GM21360 (cell line): ENCODE results near the gene SUGCT.

Source experiments
- ATAC-seq: cut with Tn5 transposase; IDR thresholded peaks from one replicate; pipeline ENCODE4 v1.9.1; 2021; ENCODE audit warnings: mild to moderate bottlenecking, moderate library complexity; ENCODE audit not compliant: unreplicated experiment

The SUGCT gene

DNA sequence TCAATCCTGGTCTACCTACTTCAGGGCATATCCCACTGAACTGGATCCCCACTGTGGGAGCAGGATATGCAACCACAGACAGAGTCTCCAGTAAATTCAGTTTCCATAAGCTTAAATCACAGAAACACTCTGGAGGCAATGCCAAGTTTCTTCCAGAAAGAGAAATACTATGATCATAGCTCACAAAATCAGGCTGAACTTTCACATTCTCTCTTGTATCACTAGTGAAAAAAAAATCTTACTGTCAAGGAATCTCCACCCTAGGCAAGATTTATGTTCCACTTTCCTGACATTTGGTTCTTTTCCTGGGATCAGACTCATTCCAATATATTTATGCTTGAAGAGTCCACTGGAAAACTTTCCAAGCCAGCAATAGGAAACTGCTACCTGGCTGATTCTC, 749.0 kb downstream of the SUGCT start:
- ATAC-seq = no peak

DNA sequence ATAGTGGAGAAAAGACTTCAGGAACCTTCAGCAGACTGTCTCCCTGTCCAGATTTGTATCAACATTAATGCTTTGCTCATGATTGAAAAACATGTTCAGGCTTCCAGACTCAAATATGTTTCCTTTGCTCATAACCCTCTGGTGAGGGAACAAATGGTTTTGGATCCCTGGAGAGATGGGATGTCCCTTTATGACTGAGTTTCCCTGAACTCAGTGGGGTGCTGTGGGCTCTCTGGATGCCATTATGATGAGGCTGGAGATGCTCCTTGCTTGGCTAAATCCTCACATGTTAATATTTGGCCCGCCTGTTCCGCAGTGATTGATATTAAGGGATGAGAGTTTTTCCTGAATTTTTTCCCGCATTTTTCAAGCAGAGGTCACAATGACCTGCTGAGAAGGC, 749.4 kb downstream of the SUGCT start:
- ATAC-seq = no peak

DNA sequence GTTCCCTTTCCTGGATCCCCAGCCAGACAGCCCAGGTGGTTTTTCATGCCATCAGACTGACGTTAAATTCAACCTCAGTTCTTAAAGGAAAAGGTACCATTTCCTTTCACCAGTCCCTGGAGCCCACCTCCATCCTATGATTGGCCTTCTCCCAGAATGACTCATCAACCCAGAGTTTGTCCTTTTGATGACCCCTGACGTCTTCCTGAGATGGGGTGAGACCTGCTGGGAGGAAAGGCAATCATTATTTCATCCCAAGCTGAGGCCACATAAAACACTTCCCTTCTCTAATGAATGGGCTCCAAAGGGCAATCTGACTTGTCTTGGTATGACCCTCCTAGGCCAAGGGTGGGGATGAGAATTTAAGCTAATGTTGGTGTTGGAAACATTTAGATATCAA, 750.7 kb downstream of the SUGCT start:
- ATAC-seq = no peak

DNA sequence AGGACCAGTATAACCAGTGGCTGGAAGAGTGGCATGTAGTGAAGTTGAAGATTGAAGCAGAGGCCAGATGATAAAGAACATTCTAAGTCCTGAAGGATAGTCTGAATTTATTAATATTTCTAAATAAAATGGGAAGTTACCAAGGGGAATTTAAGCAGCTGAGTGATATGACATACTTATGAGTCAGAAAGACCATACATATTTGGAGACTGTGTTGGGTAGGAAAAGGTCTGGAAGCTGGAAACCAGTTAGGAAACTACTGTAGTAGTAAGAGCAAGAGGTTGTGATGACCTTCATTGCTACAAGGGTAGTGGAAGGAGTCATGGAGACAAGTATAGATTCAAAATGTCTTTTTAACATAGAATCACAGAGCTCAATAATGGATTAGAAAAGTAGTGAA, 752.3 kb downstream of the SUGCT start:
- ATAC-seq = no peak

GRCh38 chr7:40888499-40888898, 753.7 kb downstream of the SUGCT start:
- no peak for ATAC-seq

- no peak for ATAC-seq
Observed at GRCh38 chr7:40889099-40889498, 754.3 kb downstream of the SUGCT start.

- no peak for ATAC-seq
Observed at GRCh38 chr7:40889539-40889938, 754.7 kb downstream of the SUGCT start.

GRCh38 chr7:40890088-40890692, 755.4 kb downstream of the SUGCT start:
- ATAC-seq = no peak

DNA sequence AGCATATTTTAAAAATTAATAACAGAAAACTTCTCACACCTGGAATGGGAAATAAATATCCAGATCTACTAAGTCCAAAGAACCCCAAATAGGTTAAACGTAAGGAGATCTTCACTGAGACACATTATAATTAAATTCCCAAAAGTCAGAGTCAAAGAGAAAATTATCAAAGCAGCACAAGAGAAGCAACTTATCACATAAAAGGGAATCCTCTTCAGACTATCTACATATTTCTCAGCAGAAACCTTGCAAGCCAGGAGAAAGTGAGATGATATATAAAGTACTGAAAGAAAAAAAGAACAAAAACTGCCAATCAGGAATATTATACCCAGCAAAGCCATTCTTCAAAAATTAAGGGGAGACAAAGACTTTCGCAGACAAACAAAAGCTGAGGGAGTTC, 756.4 kb downstream of the SUGCT start:
- ATAC-seq = no peak

DNA sequence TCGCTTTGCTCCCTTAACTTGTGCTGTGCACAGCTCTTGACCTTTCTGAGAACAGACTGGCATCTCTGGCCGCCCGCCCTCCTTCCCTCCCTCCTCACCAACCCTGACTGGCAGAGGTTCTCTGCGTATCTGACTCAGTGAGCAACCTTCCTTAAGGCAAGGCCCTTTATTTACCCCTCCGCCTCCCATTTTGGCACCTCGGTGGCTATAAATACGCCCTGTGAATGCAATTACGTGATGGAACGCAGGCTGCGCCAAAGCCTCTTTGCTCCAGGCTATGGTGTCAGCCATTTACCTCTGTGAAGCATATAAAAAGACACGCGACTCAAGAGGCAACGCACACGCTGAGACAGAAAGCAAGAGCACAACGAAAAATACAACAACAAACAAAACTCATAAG, 764.3 kb downstream of the SUGCT start:
- no peak for ATAC-seq

DNA sequence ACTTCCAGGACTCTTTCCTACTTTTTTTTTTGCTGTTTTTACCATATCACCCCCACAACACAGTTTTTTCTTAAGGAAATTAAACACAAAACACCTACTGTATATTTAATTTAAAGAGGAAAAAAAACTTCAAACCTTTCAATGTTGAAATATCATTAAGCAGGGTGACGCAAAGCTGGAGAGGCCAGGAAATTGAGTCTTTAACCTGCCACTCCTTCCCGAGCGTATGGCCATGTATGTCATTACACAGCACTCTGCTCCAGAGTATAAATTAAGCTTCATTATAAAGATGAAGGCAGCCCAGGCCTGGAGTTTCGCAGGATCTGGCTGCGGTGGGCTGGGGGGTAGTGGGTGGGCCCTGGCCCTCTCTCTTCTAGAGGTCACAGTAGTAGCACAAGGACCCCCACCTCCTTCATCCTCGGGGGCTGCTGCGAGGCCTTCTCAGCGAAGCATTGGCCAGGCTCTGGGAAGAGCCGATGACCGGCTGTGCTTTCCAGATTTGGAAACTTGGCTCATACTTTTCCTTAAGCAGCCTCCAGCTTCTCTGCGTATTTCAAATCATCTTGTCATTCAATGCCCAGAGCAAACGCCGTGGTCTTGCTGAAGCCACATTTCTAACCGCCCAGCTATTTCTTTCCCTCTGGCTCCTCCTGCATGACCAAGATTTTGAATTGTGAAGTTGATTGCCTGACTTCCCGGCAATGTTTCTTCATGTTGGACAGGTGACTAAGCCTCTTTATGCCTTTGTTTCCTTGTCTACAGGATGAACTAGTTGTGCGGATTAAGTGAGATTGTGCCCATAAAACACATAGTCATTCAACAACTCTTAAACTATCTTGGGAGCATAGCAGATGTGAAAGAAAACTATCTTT, 765.1 kb downstream of the SUGCT start:
- no peak for ATAC-seq

DNA sequence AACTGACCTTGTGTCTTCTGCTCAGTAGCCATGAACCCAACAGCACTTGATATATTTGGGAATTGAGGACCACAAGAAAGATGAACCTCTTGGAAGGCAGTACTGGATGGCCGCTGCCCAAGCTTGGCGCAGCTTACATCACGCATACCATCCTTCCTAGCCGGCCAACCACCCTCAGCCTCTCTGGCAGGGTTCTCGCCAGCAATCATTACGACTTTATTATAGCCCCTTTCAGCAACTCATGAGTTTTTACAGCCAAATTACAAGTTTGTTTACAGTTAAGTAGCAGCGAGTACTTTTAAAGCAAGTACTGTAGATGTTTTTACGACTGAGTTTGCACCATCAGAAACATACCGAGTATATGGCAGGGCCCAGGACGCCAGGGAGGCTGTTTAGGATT, 769.1 kb downstream of the SUGCT start:
- ATAC-seq = no peak

DNA sequence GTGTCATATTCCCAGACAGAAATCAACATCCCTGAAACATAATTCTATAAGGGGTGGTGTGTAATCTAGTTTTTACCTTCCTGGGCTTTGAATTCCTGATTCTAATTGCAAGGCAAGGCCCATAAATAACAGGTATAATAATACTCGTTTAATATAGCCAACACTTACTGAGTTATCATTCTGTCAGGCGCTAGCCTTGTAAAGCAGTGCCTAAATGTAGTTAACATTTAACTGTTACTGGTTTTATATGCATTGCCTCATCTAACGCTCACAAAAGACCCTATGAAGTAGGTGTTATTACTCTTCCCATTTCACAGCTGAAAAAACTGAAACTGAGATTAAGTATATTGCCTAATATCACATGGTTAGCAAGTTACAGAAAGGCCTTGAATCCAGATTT, 772.5 kb downstream of the SUGCT start:
- no peak for ATAC-seq

DNA sequence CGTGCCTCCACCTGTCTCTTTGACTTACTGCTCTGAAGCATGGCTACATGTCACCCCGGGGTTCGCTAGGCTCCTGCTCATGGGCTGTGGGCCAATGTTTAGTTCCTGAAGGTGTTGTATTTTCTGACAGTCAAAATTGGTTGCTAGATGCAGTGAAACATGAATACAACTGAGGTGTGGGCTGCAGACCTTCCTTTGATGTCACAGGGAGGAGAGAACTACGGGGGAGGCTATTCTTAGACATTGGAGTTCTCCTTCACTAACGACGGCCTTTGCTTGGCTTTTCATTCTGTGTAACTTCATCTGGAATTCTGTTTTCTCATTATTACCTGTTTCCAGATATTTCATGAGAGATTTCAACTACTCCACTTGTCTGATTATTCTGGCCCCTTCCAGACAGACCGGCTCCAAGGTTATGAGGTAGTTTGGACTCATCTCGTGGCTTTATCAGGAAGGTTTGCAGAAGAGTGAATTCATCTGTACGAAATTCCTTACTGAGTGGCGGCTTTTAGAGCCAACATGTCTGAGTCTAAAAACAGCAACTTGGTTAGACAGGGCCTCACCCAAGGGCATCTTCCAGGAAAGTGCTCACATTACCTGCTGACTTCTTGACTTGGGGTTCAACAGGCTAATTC, 774.7 kb downstream of the SUGCT start:
- no peak for ATAC-seq
